Measurements from ENCODE around the gene VAV2.
A peak's percentile ranks its signal among the peaks of the same experiment; 100 is the strongest.

The VAV2 gene

GRCh38 chr9:133718563-133719315, 273.4 kb downstream of the VAV2 start:
- no peak for DNase-seq

GRCh38 chr9:133717113-133718031, 274.8 kb downstream of the VAV2 start:
- DNase-seq, result no peak

- DNase-seq, result no peak
Observed at GRCh38 chr9:133716564-133717112, 275.5 kb downstream of the VAV2 start.

GRCh38 chr9:133715866-133716563, 276.1 kb downstream of the VAV2 start:
- DNase-seq, result peak in 1 of 2 experiments; percentile 22

- DNase-seq, result no peak
Observed at GRCh38 chr9:133715295-133715865, 276.7 kb downstream of the VAV2 start.

GRCh38 chr9:133714606-133715294, 277.4 kb downstream of the VAV2 start:
- DNase-seq, result no peak

- DNase-seq, result no peak
Observed at GRCh38 chr9:133713960-133714495, 278.1 kb downstream of the VAV2 start.

- DNase-seq, result no peak
Observed at GRCh38 chr9:133713150-133713959, 278.8 kb downstream of the VAV2 start.

- no peak for DNase-seq
Observed at GRCh38 chr9:133712221-133713100, 279.7 kb downstream of the VAV2 start.
